ENCODE results near the gene DAP3.
"Not testable (repeated sequence)": the region's sequence is repeated elsewhere in the genome, so short reads cannot be mapped to it uniquely, and the experiment has no call there.

The DAP3 gene

GRCh38 chr1:155761736-155762405 is 73.0 kb downstream of the DAP3 start:
- no peak for TF ChIP-seq CTCF (IDR thresholded peaks at IDR 0.05)
- H3K36me3 ChIP-seq: peaks cover 77 to 92% (median 82%) of the 10 kb centered on the region in 3 donors
- H3K4me1 ChIP-seq: no peaks in the 10 kb centered on the region
- no peaks in the 10 kb centered on the region for H3K9me3 ChIP-seq
- intact Hi-C loops (cut with DNase I; ENCODE audit: low total_unique reads): no loop called here
- H3K4me3 ChIP-seq: no peak overlapping the region
- no peaks in the 10 kb centered on the region for H3K27me3 ChIP-seq
- no peak overlapping the region for H3K27ac ChIP-seq
- DNase-seq: no peak

GRCh38 chr1:155763090-155763815 is 74.4 kb downstream of the DAP3 start:
- peaks cover 78 to 97% (median 82%) of the 10 kb centered on the region in 3 donors for H3K36me3 ChIP-seq
- intact Hi-C loops (cut with DNase I; ENCODE audit: low total_unique reads); H3K4me1 ChIP-seq; H3K27me3 ChIP-seq; H3K4me3 ChIP-seq; H3K27ac ChIP-seq; H3K9me3 ChIP-seq: not testable (repeated sequence)
- peak; percentile 70 to 74 for DNase-seq

- H3K36me3 ChIP-seq: peaks cover 78 to 97% (median 83%) of the 10 kb centered on the region in 3 donors
Measured at GRCh38 chr1:155763989-155764388, 75.1 kb downstream of the DAP3 start.

GRCh38 chr1:155767399-155767989 is 78.6 kb downstream of the DAP3 start:
- H3K27me3 ChIP-seq; H3K27ac ChIP-seq; H3K4me1 ChIP-seq; H3K9me3 ChIP-seq; intact Hi-C loops (cut with DNase I; ENCODE audit: low total_unique reads); H3K4me3 ChIP-seq; DNase-seq: not testable (repeated sequence)
- H3K36me3 ChIP-seq: peaks cover 79 to 97% (median 87%) of the 10 kb centered on the region in 3 donors

More at GRCh38 chr1:155763989-155764388, 75.1 kb downstream of the DAP3 start:
- H3K27ac ChIP-seq; DNase-seq; H3K27me3 ChIP-seq; H3K4me1 ChIP-seq; H3K4me3 ChIP-seq; H3K9me3 ChIP-seq; intact Hi-C loops (cut with DNase I; ENCODE audit: low total_unique reads): not testable (repeated sequence)

- H3K27me3 ChIP-seq: no peaks in the 10 kb centered on the region
- H3K9me3 ChIP-seq: no peaks in the 10 kb centered on the region
- no peak for DNase-seq
- H3K4me3 ChIP-seq: no peak overlapping the region
- intact Hi-C loops (cut with DNase I; ENCODE audit: low total_unique reads): no loop called here
- H3K27ac ChIP-seq: no peak overlapping the region
- no peak for TF ChIP-seq CTCF (IDR thresholded peaks at IDR 0.05)
- H3K4me1 ChIP-seq: no peaks in the 10 kb centered on the region
- H3K36me3 ChIP-seq: peaks cover 72 to 97% (median 92%) of the 10 kb centered on the region in 3 donors
Measured at GRCh38 chr1:155769257-155769656, 80.4 kb downstream of the DAP3 start.

GRCh38 chr1:155773221-155773620 is 84.3 kb downstream of the DAP3 start:
- no peak overlapping the region for H3K27ac ChIP-seq
- peaks cover 67 to 99% (median 94%) of the 10 kb centered on the region in 3 donors for H3K36me3 ChIP-seq
- intact Hi-C loops (cut with DNase I; ENCODE audit: low total_unique reads): no loop called here
- H3K4me1 ChIP-seq: no peaks in the 10 kb centered on the region
- DNase-seq: no peak
- no peak for TF ChIP-seq CTCF (IDR thresholded peaks at IDR 0.05)
- no peak overlapping the region for H3K4me3 ChIP-seq
- no peaks in the 10 kb centered on the region for H3K27me3 ChIP-seq
- H3K9me3 ChIP-seq: no peaks in the 10 kb centered on the region

- DNase-seq: no peak
- peaks cover 43 to 74% (median 69%) of the 10 kb centered on the region in 3 donors for H3K36me3 ChIP-seq
- H3K4me1 ChIP-seq: no peaks in the 10 kb centered on the region
- no peak overlapping the region for H3K27ac ChIP-seq
- intact Hi-C loops (cut with DNase I; ENCODE audit: low total_unique reads): no loop called here
- H3K27me3 ChIP-seq: no peaks in the 10 kb centered on the region
- H3K9me3 ChIP-seq: no peaks in the 10 kb centered on the region
- no peak for TF ChIP-seq CTCF (IDR thresholded peaks at IDR 0.05)
- no peak overlapping the region for H3K4me3 ChIP-seq
Measured at GRCh38 chr1:155776414-155776813, 87.5 kb downstream of the DAP3 start.

Data from tibial artery (tissue), 4 donors.